Sciatic nerve (tissue), 2 donors: ENCODE data around the gene TAT. TPM values are rescaled to one million over a fixed set of nuclear protein-coding genes. Genes with fewer than 3 reads are reported as not detected.
"Not testable (repeated sequence)": the region's sequence is repeated elsewhere in the genome, so short reads cannot be mapped to it uniquely, and the experiment has no call there.

Experiments
- ATAC-seq: fragments of 200-7000 bp; cut with Tn5 transposase; one replicate; pipeline ENCODE4 v1.9.1; 2020; ENCODE audit warnings: mild to moderate bottlenecking, moderate library complexity
- DNase-seq: peaks from one replicate; pipeline ENCODE4 v3.0.0-alpha.2; 2020; ENCODE audit warnings: low spot score
- intact Hi-C: fragments of 100-400 bp; cut with DNase I; formaldehyde crosslinking; loops from one replicate; pipeline ENCODE4 v1.14.2; 2022
- total RNA-seq: library from RNA; stranded (reverse); fragmentation: NEBNext Ultra II Directional; extraction: Animal tissue kit (Norgen Biotek cat#: 25700); gene quantifications from one replicate; pipeline ENCODE4 v1.2.1, GENCODE V29; 2021
- donor health status: DM: no; HTN: no; CAD: no.
- donor health status: DM: no; HTN: no; CAD: no.

TAT gene
- total RNA-seq: 0.13 TPM

DNA sequence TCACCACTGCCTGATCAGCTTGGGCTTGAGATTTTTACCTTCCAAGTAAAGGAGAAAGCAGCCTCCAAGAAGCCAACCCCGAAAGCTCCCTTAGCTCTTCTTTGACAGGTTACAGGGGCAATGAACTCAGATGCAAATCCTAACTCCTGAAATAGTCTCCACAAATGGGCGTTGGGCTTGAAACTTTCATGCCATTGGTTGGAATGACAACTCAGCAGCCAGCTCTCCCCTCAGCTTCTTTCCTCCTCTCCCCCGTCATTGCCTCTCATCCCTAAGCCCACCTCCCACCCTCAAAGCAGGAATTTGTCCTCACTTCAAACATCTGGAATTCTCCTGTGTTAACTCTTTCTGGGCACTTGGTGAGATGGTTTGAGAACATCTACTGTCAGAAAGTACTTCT lies at the start of gene TAT:
Gene TAT (minus strand): TSS at position 122 of the 400 bp plus-strand sequence. CDS start 677 bp downstream, outside the sequence.
- intact Hi-C loops: no loop called here
- no peak for ATAC-seq
- no peak for DNase-seq

DNA sequence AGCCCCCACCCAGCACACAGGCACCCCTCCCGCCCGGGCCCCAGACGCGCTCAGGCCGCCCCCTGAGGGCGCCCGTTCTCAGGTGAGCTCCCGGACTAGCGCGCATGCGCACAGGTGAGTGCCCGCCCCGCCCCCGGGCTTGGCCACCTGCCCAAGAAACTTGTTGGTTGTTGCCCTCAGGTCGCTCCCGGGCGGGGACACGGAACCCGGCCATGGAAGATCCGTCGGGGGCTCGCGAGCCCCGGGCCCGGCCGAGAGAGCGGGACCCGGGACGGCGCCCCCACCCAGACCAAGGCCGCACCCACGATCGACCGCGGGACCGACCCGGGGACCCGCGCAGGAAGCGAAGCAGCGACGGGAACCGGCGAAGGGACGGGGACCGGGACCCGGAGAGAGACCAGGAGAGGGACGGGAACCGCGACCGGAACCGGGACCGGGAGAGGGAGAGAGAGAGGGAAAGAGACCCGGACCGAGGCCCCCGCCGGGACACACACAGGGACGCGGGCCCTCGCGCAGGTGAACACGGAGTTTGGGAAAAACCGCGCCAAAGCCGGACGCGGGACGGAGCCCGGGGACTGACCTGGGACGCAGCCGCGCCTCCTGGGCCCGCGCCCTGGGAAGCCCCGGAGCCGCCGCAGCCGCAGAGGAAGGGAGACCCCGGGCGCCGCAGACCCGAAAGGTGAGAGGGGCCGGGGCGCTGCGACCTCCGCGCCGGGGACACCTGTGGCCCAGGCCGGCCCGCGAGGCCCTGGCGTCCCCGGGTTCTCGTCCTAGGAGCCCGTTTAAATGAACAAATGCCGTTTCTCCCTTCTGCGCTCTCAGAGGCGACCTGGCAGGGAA lies 49.3 kb upstream of the TAT start, which contains the start of gene MARVELD3:
Gene MARVELD3 (plus strand): TSS at position 167 of the 840 bp plus-strand sequence. CDS start 46 bp downstream, at position 213.
- intact Hi-C loops: no loop called here
- ATAC-seq (no peak), DNase-seq (peak; percentile 70)

DNA sequence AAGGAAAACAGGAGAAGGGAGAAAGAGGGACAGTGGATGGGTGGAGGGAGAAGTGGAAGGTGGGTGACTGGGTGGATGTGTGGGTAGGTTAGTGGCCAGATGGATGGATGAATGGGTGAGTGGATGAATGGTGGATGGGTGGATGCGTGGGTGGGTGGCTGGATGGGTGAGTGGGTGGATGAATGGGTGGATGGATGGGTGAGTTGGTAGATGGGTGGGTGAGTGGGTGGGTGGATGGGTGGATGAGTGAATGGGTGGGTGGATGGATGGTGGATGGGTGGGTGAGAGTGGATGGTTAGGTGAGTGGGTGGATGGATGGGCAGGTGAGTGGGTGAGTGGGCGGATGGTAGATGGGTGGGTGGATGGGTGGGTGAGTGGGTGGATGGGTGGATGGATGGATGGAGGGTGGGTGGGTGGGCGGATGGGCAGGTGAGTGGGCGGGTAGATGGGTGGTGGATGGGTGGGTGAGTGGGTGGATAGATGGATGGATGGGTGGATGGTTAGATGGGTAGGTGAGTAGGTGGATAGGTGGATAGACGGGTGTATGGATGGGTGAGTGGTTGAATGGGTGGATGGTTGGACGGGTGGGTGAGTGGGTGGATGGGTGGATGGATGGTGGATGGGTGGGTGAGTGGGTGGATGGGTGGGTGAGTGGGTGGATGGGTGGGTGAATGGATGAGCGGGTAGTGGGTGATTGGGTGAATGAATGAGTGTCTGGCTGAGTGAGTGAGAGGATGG lies 48.4 kb upstream of the TAT start:
- no peak for DNase-seq
- ATAC-seq: no peak
- intact Hi-C loops: no loop called here

DNA sequence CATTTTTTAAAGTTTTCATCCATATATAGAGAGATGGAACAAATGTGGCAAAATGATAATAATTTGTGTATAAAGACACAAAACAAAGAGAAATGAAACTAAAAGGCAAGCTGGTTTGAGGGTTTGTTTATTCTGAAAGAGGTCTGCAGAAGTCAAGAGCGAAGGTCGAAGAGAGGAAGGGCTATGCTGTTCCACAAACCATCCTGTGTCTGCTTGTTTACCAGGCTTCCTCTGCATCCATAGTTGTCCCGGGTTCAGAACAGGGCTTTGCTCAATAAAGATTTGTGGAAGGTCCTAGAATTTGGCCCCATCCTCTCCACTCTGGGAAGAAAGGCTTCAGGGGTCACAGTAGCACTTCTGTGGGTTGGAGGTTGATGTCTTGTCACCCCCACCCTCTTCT lies 46.7 kb upstream of the TAT start:
- intact Hi-C loops: no loop called here
- no peak for DNase-seq

DNA sequence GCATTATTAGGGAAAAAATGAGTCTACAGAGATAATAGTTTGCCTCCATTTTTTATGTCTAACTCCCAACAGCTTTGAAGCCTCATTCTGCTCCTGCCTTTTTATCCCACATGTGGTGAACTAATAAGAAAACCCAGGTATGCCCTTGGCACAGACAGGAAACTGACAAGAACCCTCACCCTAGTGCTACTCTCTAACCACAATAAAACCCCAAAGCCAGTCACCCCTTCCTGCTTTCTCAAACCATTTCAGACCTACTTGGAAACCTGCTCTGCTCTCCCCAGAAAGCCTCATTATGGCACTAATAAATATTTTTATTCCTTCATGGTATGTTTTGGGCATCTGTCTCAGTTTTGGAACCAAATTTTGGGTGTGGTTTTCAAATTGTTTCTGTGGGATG lies 45.2 kb upstream of the TAT start:
- intact Hi-C loops: no loop called here
- ATAC-seq: no peak

More for the DNA sequence above, 46.7 kb upstream of the TAT start:
- no peak for ATAC-seq

DNA sequence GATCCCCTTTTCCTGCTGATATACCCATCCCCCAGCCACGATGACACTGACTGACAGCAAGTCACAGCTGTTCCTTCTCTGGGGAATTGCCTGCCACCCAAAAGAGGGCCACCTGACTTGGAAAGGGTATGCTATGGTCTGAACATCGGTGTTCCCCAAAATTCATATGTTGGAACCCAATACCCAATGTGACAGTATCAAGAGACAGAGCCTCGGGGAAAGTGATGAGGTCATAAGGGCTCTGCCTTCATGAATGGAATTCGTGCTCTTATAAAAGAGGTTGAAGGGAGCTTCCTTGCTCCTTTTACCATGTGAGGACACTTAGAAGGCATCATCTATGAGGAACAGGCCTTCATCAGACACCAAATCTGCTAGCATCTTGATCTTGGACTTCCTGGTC lies 41.5 kb upstream of the TAT start:
- no peak for DNase-seq
- ATAC-seq: no peak
- intact Hi-C loops: no loop called here

More for the DNA sequence above, 45.2 kb upstream of the TAT start:
- DNase-seq: no peak

DNA sequence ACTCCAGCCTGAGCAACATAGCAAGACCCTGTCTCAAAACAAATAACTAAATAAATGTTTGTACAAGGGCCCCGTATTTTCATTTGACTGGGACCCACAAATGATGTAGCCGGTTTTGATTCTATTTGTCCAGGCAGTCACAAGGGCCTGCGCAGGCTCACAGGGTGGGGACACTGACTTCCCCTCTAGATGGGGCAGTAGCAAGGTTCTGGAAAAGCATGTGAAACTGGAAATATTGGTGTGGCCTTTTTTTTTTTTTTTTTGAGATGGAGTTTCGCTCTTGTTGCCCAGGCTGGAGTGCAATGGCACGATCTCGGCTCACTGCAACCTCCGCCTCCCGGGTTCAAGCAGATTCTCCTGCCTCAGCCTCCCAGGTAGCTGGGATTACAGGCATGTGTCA lies 38.1 kb upstream of the TAT start:
- ATAC-seq, intact Hi-C loops, DNase-seq: not testable (repeated sequence)

DNA sequence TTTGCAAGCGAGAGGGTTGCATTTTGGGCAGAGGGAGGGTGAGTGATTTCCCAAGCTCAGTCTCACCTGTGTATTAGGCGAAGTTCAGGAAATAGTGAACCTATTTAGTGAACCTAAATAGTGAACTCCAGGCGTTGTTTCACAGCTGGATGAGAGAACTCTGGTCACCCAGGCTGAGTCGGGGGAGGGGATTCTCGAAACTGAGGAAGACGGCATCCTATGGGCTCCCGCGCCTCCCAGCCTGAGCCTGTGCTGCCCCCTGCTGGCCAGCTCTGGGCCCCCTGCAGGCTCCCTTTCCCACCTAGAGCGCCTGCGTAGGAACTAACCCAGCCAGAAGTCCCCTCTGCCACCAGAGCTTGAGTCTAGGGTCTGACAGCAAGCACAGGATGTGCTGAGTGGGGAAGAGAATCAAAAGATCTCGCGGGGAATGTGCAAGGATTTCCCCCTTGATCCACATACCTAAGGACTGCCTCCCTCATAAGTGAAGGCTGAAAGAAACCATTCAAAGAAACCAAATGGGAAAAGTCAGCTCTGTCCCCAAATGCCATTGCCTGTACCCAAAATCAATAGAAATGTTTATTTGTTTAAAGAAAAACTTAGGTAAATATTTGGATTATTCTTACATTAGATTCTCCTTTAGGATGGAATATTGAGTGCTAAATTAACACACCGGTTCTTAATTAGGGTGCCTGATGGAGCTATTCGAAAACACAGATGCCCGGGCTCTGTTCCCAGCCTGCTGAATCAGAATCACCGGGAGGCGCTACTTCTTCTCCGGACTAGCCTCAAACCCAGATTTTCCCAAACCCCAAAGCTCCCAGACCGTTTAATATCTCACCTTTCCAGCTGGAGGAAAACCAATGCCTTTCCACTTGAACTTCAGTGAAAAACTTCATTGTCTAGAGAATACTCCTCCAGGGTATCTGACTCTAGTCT lies 34.3 kb upstream of the TAT start:
- intact Hi-C loops: no loop called here
- ATAC-seq (peak; percentile 83), DNase-seq (peak; percentile 79)

DNA sequence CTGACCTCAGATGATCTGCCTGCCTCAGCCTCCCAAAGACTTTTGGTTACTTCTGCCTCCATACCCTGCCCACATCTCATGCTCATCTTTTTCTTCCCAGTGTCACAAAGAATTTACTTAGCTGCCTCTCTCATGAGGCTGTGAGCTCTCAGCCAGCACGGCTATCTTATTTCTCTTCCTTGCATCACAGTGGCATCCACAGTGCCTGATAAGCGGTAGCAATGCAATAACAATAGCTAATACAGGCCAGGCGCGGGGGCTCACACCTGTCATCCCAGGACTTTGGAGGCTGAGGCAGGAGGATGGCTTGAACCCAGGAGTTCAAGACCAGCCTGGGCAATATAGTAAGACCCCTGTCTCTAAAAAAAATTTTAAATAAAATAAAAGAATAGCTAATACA lies 33.6 kb upstream of the TAT start:
- ATAC-seq: no peak
- intact Hi-C loops: no loop called here
- DNase-seq: no peak

DNA sequence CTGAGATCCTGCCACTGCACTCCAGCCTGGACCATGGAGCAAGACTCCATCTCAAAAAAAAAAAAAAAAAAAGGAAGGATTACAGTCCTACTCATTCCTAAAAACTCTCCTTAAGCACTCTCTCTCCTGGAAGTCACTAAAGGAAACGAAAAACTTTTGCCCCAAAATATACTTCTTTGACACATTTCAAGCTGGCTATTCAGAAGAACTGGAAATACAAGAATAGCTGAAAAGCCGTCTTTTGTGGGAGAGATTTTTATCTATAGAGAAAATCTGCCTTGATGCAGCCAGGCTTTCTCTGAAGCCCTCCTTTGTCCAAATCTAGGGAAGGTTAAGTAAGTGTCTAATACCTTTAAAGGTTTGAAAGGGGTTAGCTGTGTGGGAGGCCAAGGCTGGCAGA lies 32.2 kb upstream of the TAT start:
- intact Hi-C loops: no loop called here
- ATAC-seq (no peak), DNase-seq (no peak)

DNA sequence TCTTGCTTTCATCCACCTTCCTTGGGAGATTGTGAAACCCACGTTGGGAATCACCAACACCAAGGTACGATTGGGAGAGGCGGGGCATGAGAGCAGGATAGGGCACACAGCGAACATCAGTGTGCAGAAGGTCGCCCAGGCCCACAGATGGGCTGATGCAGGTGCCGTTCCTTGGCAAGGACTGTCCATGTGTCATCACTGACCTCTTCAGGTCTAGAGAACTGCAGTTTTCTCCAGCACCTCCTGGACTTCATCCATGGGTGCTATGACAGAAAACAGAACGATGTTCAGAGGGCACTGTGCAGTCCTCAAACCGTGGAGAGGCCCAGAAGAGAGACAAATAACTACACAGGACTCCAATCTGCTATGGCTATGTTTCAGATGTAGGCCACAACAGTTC lies 23.9 kb upstream of the TAT start:
- ATAC-seq (no peak), DNase-seq (no peak)
- intact Hi-C loops: no loop called here

DNA sequence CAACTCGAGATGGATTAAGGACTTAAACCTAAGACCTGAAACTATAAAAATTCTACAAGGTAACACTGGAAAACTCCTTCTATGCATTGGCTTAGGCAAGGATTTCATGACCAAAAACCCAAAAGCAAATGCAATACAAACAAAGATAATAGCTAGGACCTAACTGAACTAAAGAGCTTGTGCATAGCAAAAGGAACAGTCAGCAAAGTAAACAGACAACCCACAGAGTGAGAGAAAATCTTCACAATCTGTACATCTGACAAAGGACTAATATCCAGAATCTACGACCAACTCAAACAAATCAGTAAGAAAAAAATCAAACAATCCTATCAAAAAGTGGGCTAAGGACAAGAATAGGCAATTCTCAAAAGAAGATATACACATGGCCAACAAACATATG lies 21.5 kb upstream of the TAT start:
- ATAC-seq, intact Hi-C loops, DNase-seq: not testable (repeated sequence)

DNA sequence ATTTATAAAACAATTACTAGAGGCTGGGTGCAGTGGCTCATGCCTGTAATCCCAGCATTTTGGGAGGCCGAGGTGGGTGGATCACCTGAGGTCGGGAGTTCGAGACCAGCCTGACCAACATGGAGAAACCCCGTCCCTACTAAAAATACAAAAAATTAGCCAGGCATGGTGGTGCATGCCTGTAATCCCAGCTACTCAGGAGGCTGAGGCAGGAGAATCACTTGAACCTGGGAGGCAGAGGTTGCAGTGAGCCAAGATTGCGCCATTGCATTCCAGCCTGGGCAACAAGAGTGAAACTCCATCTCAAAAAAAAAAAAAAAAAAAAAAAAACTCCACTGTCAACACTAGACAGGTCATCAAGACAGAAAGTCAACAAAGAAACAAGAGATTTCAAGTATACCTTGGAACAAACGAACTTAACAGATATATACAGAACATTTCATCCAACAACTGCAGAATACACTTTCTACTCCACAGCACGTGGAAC lies 18.5 kb upstream of the TAT start:
- DNase-seq, intact Hi-C loops, ATAC-seq: not testable (repeated sequence)

DNA sequence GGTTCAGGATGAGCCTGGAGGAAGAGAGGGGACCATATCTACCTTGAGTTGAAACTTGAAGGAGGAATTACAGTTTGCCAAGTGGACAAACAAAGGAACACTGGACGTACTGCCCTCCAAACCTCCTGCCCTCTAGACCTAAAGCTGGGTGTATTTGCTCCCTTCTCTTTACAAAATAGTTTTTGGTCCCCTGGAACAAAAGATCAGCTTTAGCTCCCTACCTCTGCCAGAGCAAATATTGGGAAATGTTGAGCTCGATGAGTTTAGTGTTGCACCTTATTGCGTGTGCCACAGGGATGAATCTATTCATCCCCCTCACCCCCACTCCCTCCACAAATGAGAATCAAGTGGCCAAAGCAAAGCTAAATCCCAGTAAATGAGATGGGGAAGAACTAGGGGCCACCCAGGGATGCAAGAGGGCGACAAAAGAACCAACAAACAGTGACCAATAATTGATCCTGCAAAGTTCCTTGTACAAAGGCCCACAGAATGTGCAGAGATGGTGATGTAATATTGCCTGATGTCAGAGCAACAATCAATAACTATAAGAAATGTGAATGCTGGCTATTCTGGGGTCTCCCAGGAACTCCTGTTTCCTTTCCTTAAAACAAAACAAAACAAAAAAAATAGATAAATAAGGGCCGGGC lies 17.2 kb upstream of the TAT start:
- DNase-seq (no peak), ATAC-seq (no peak)
- intact Hi-C loops: no loop called here

DNA sequence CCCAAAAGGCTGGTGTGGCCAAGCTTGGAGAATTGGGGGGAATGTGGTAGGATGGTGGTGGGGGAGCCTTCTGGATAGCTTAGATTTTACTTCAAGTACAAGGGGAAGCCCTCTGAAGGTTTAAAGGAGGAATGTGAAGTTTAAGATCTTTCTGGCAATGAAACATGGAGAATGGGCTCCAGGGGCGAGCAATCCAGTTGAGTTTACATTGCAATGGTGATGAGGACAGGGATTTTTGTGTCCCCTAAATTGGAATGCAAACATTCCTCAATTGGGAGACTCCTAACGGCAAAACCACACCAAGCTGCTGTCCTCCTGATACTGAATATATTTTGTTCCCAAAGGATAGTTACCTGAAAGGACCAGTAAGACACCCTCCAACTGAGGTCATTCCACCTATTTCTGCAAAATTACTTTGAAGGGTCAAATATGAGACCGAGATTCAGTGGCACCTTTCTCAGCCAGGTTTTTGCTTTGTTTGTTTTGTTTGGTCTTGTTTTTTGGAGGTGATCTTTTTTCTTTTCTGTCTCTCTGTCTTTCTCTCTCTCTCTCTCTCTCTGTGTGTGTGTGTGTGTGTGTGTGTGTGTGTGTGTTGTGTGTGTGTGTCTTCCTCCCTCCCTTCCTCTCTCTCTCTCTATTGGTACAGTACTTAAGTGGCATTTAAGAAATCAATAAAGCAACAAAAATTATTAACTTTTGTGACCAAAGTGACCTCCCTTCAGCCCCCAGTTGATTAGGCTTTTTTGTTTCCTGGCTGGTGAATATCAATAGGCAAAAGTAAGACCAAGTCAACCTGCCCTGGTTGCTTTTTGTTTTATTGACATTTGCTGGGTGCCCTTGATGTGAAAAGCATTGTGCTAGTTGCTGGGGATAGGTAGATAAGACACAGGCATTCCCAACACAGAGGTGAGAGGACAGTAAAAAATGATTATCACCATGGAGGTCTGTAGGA lies 16.4 kb upstream of the TAT start:
- ATAC-seq: no peak
- intact Hi-C loops: no loop called here
- DNase-seq: no peak

DNA sequence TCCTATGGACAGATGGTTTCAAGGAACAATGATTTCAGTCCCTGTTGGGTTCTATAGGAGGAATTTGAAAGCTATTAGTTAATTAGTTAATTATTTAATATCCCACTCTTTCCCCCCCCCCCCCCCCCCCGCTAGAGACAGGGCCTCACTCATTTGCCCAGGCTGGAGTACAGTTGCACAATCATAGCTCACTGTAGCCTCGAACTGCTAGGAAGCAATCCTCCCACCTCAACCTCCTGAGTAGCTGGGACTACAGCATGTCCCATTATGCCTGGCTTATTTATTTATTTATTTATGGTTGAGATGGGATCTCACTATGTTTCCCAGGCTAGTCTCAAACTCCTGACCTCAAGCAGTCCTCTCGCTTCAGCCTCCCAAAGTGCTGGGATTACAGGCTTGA lies 15.0 kb upstream of the TAT start:
- intact Hi-C loops: no loop called here
- ATAC-seq (no peak), DNase-seq (no peak)

DNA sequence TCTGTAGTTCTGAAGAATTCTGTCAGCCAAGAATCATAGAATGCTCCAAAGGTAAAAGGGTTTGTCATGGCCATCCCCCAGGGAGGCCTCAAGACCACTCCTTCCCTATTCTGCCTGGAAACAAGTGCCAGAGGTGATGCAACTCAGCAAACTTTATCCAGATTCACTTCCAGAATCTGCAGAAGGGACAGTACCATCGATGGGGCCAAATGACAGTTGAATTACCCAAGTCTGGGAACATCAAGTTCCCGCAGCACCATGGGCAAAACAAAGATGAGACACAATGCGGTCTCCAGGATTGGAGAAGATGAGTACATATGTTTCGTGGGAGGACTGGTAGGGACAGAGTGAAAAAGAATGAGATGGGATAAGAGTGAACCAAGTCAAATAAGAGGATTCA lies 13.7 kb upstream of the TAT start:
- ATAC-seq (no peak), DNase-seq (no peak)
- intact Hi-C loops: no loop called here
